ENCODE results near the gene MRPL21. TPM values are rescaled to one million over a fixed set of nuclear protein-coding genes. Genes with fewer than 3 reads are reported as not detected.

Gene MRPL21
- total RNA-seq, 4 donors from 2014 or later = 28.6 to 43.8 (median 35.0) TPM

DNA sequence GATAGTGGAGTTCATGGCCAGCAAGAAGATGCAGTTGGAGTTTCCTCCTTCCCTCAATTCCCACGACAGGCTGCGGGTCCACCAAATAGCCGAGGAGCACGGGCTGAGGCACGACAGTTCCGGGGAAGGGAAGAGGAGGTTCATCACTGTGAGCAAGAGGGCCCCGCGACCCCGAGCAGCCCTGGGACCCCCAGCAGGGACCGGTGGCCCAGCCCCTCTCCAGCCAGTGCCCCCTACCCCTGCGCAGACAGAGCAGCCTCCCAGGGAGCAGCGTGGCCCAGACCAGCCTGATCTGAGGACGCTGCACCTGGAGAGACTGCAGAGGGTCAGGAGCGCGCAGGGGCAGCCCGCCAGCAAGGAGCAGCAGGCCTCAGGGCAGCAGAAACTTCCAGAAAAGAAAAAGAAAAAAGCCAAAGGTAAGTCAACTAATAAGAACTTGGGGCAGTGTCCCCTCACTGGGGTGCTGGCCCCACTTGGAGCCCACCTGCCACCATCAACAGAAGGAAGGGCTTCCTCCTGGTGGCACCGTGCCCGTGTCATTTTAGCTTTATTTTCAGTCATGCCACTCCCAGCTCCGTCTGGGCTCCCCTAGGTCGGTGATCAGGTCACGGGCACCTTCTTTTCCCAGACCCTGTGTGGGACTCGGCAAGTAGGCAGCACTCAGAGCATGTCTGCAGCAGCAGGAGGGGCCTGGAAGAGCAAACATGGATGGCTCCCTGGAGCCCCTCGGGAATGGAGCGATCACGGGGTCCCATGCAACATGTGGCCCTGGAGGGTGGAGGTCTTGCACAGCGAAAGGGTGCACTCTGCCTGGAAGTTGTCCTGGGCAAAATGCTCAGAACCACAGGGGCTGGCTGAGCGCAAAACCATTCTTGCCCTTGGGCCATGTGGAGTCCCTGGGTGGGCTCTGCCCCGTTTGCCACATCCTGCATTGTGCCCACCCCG lies 33.3 kb upstream of the MRPL21 start:
- no peak for TF ChIP-seq POLR2A (IDR thresholded peaks at IDR 0.05)
- TF ChIP-seq, protein P1, sequence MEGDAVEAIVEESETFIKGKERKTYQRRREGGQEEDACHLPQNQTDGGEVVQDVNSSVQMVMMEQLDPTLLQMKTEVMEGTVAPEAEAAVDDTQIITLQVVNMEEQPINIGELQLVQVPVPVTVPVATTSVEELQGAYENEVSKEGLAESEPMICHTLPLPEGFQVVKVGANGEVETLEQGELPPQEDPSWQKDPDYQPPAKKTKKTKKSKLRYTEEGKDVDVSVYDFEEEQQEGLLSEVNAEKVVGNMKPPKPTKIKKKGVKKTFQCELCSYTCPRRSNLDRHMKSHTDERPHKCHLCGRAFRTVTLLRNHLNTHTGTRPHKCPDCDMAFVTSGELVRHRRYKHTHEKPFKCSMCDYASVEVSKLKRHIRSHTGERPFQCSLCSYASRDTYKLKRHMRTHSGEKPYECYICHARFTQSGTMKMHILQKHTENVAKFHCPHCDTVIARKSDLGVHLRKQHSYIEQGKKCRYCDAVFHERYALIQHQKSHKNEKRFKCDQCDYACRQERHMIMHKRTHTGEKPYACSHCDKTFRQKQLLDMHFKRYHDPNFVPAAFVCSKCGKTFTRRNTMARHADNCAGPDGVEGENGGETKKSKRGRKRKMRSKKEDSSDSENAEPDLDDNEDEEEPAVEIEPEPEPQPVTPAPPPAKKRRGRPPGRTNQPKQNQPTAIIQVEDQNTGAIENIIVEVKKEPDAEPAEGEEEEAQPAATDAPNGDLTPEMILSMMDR (IDR thresholded peaks at IDR 0.05) = no peak
- TF ChIP-seq POLR2AphosphoS5 (IDR thresholded peaks at IDR 0.05) = no peak
- TF ChIP-seq EP300 (IDR thresholded peaks at IDR 0.05) = no peak
- WGBS = 95% methylated on average over 19 of the region's 29 CpGs
- Histone ChIP-seq H3K27me3 (no peaks in the 10 kb centered on the region), H3K4me1 (no peaks in the 10 kb centered on the region), H3K36me3 (peaks cover 77% of the 10 kb centered on the region), H3K4me3 (no peak overlapping the region), H3K27ac (no peak overlapping the region), H3K9me3 (no peaks in the 10 kb centered on the region)
- DNase-seq (ENCODE audit: low spot score in 2 of 2) = no peak

DNA sequence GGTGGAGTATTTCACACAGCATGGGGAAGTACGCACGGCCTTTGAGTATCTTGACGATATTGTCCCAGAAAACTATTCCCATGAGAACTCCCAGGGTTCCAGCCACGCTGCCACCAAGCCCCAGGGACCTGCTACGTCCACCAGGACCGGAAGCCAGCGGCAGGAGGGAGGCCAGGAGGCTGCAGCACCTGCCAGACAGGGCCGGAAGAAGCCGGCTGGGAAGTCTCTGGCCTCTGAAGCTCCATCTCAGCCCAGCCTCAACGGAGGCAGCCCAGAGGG lies 32.7 kb upstream of the MRPL21 start:
- no peak overlapping the region for H3K27ac ChIP-seq
- 96% methylated on average over 10 of the region's 10 CpGs for WGBS
- H3K36me3 ChIP-seq = peaks cover 79% of the 10 kb centered on the region
- no peak for TF ChIP-seq POLR2AphosphoS5 (IDR thresholded peaks at IDR 0.05)
- TF ChIP-seq EP300 (IDR thresholded peaks at IDR 0.05) = no peak
- TF ChIP-seq POLR2A (IDR thresholded peaks at IDR 0.05) = no peak
- TF ChIP-seq, protein P1 (IDR thresholded peaks at IDR 0.05) = no peak
- H3K9me3 ChIP-seq = no peaks in the 10 kb centered on the region
- no peaks in the 10 kb centered on the region for H3K27me3 ChIP-seq
- no peaks in the 10 kb centered on the region for H3K4me1 ChIP-seq
- no peak overlapping the region for H3K4me3 ChIP-seq
- DNase-seq (ENCODE audit: low spot score in 2 of 2) = no peak

DNA sequence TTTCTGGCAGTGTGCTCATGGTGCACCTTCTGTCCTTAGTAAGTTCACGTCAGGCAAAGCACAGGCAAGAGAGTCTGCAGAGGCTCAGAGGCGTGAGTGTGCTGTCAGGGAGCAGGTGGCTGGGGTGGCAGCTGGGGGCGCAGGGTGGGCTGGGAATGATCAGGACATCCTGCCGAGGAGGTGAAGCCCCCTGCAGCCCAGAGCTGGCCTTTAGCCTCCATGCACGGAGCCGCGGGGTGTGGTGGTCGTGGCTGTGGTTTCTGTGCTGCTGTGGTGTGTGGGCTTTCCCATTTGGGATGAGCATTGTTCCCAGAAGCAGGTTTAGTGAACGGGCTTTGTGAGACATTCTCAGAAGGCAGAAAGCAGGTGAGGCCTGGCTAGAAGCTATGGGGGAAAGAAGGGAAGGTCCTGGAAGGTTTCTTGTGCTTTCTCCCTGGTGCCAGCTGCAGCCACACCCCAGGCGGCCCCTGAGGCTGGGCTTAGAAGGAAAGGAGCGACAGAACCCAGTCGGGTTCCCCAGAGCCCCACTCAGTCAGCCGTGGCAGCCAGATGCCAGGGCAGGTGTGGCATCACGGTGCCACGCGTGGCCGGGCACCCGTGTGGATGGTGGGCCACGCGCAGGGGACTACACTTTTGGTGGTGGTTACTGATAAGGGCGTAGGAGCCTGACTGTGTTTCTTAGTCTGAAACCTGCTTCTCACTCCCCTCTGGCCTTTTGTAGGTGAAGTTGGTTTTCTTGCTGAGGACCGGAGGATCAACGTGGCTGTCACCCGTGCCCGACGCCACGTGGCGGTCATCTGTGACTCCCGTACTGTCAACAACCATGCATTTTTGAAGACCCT lies 32.1 kb upstream of the MRPL21 start:
- Histone ChIP-seq H3K36me3 (peaks cover 84% of the 10 kb centered on the region), H3K4me1 (no peaks in the 10 kb centered on the region), H3K9me3 (no peaks in the 10 kb centered on the region), H3K27ac (no peak overlapping the region), H3K4me3 (no peak overlapping the region), H3K27me3 (no peaks in the 10 kb centered on the region)
- WGBS = 91% methylated on average over 25 of the region's 29 CpGs
- no peak for DNase-seq (ENCODE audit: low spot score in 2 of 2)
- no peak for TF ChIP-seq POLR2A (IDR thresholded peaks at IDR 0.05)
- TF ChIP-seq, protein P1 (IDR thresholded peaks at IDR 0.05) = no peak
- no peak for TF ChIP-seq EP300 (IDR thresholded peaks at IDR 0.05)
- TF ChIP-seq POLR2AphosphoS5 (IDR thresholded peaks at IDR 0.05) = no peak

DNA sequence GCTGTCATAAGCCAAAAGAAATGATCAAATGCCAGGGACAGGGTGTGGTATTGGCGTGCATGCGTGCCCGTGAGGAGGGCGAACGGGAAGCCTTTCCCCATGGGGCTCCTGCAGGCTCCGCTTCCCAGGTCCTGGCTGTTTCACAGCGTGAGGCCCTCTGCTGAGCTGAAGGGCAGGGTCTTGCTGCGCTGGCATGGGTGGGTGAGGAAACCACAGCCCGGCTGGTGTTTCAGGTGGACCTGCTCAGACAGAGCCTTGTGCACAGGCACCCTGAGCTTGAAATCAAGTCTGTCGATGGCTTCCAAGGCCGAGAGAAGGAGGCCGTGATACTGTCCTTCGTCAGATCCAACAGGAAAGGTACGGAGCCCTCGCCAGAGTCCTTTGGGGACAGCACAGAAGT lies 31.4 kb upstream of the MRPL21 start:
- TF ChIP-seq POLR2AphosphoS5 (IDR thresholded peaks at IDR 0.05) = no peak
- TF ChIP-seq, protein P1 (IDR thresholded peaks at IDR 0.05) = no peak
- TF ChIP-seq POLR2A (IDR thresholded peaks at IDR 0.05) = no peak
- no peak for TF ChIP-seq EP300 (IDR thresholded peaks at IDR 0.05)
- Histone ChIP-seq H3K4me1 (no peaks in the 10 kb centered on the region), H3K36me3 (peaks cover 84% of the 10 kb centered on the region), H3K27me3 (no peaks in the 10 kb centered on the region), H3K9me3 (no peaks in the 10 kb centered on the region), H3K4me3 (no peak overlapping the region), H3K27ac (no peak overlapping the region)
- no peak for DNase-seq (ENCODE audit: low spot score in 2 of 2)
- WGBS = 74% methylated on average over 12 of the region's 15 CpGs

DNA sequence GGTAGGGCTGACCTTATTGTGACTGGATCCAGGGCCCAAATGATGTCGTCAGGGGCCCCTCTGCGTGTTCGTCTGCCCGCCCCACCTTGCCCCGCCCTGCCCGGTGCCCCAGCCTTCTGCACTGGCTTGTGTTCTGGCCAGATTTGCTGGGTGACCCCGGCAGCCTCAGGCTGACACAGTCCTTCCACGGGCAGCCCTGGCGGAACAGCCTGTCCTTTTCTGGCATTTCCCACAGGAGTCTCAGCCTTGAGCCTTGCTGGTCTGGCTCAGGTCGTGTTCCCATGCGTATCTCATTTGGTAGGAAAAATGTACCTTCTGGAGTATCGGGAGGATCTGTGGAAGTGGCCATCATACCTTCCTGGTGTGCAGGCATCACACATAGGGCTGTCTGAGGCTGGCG lies 31.0 kb upstream of the MRPL21 start:
- Histone ChIP-seq H3K4me3 (no peak overlapping the region), H3K36me3 (peaks cover 84% of the 10 kb centered on the region), H3K4me1 (no peaks in the 10 kb centered on the region), H3K27ac (no peak overlapping the region), H3K9me3 (no peaks in the 10 kb centered on the region), H3K27me3 (no peaks in the 10 kb centered on the region)
- DNase-seq (ENCODE audit: low spot score in 2 of 2) = no peak
- WGBS = 83% methylated on average over 11 of the region's 13 CpGs
- TF ChIP-seq, protein P1 (IDR thresholded peaks at IDR 0.05) = no peak
- TF ChIP-seq EP300 (IDR thresholded peaks at IDR 0.05) = no peak
- no peak for TF ChIP-seq POLR2A (IDR thresholded peaks at IDR 0.05)
- TF ChIP-seq POLR2AphosphoS5 (IDR thresholded peaks at IDR 0.05) = no peak
